ENCODE measurements around the gene FBXL7.

FBXL7 gene

DNA sequence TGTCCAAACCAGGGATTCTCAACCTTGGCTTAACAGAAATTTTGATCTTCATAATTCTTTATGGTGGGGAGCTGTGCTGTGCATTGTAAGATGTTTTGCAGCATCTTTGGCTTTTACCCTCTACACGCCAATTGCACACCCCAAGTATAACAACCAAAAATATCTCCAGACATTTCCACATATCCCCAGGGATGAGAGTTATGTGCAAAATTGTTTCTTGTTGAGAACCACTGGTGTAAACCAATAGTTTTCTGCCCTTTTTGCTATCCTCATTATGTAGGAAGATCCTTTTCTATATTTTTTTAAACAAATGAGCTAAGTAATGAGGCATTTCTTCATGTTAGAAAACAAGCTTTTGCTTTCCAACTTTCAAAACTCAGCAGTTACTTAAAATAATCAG lies 189.9 kb downstream of the FBXL7 start:
- ATAC-seq (ENCODE audit: insufficient read depth, low read depth) (no peak), DNase-seq (no peak)
- Histone ChIP-seq H2AFZ (ENCODE audit: low read depth, low read length) (no peak overlapping the region), H3K9ac (ENCODE audit: low read depth, low read length) (no peak overlapping the region), H3K27me3 (ENCODE audit: insufficient read depth, low read length, poor library complexity) (no peaks in the 10 kb centered on the region), H3K4me1 (ENCODE audit: insufficient read depth, low read length) (no peaks in the 10 kb centered on the region), H3K4me3 (ENCODE audit: low read depth in 1 of 2, low read length in 2 of 2) (no peak overlapping the region), H4K20me1 (ENCODE audit: insufficient read depth, low read length) (no peaks in the 10 kb centered on the region), H3K4me2 (ENCODE audit: insufficient read depth, low read length) (no peak overlapping the region), H3K36me3 (ENCODE audit: insufficient read depth, low read length) (peaks cover 2% of the 10 kb centered on the region; the same call in 1 of the 2 replicates), H3K27ac (ENCODE audit: low read length) (no peak overlapping the region), H3K79me2 (ENCODE audit: insufficient read depth, low read length) (peaks cover 3% of the 10 kb centered on the region; the same call in 1 of the 2 replicates), H3K9me3 (ENCODE audit: insufficient read depth, low read length, severe bottlenecking) (no peaks in the 10 kb centered on the region)
- TF ChIP-seq EZH2 (IDR thresholded peaks at IDR 0.05; ENCODE audit: borderline replicate concordance, low read depth, low read length, severe bottlenecking), result no peak
- TF ChIP-seq, protein P1, sequence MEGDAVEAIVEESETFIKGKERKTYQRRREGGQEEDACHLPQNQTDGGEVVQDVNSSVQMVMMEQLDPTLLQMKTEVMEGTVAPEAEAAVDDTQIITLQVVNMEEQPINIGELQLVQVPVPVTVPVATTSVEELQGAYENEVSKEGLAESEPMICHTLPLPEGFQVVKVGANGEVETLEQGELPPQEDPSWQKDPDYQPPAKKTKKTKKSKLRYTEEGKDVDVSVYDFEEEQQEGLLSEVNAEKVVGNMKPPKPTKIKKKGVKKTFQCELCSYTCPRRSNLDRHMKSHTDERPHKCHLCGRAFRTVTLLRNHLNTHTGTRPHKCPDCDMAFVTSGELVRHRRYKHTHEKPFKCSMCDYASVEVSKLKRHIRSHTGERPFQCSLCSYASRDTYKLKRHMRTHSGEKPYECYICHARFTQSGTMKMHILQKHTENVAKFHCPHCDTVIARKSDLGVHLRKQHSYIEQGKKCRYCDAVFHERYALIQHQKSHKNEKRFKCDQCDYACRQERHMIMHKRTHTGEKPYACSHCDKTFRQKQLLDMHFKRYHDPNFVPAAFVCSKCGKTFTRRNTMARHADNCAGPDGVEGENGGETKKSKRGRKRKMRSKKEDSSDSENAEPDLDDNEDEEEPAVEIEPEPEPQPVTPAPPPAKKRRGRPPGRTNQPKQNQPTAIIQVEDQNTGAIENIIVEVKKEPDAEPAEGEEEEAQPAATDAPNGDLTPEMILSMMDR (IDR thresholded peaks at IDR 0.05; ENCODE audit: borderline replicate concordance, extremely low read depth, low read length, poor library complexity, severe bottlenecking), result no peak

DNA sequence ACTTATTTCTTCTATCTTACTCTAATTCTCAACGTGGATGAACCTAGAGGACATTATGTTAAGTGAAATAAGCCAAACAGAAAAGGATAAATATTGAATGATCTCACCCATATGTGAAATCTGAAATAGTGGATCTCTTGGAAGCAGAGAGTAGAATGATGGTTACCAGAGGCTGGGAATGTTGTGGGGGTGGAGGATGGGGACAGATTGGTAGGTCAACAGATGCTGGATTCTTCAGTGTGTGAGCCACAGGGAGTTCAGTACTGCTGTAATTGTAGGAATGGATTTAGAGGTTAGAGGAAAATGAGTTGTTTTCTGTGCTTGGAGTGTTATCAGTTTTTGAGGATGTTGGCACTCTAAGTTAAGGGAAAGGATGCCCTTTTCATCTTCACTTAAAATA lies 190.6 kb downstream of the FBXL7 start:
- peaks cover 2% of the 10 kb centered on the region; the same call in 1 of the 2 replicates for H3K36me3 ChIP-seq (ENCODE audit: insufficient read depth, low read length)
- H3K27me3 ChIP-seq (ENCODE audit: insufficient read depth, low read length, poor library complexity), result no peaks in the 10 kb centered on the region
- TF ChIP-seq EZH2 (IDR thresholded peaks at IDR 0.05; ENCODE audit: borderline replicate concordance, low read depth, low read length, severe bottlenecking), result no peak
- TF ChIP-seq, protein P1 (IDR thresholded peaks at IDR 0.05; ENCODE audit: borderline replicate concordance, extremely low read depth, low read length, poor library complexity, severe bottlenecking), result no peak
- H3K4me3 ChIP-seq (ENCODE audit: low read depth in 1 of 2, low read length in 2 of 2), result no peak overlapping the region
- no peak overlapping the region for H3K4me2 ChIP-seq (ENCODE audit: insufficient read depth, low read length)
- no peak for ATAC-seq (ENCODE audit: insufficient read depth, low read depth)
- H3K79me2 ChIP-seq (ENCODE audit: insufficient read depth, low read length), result peaks cover 3% of the 10 kb centered on the region; the same call in 1 of the 2 replicates
- no peaks in the 10 kb centered on the region for H4K20me1 ChIP-seq (ENCODE audit: insufficient read depth, low read length)
- no peak overlapping the region for H2AFZ ChIP-seq (ENCODE audit: low read depth, low read length)
- no peaks in the 10 kb centered on the region for H3K9me3 ChIP-seq (ENCODE audit: insufficient read depth, low read length, severe bottlenecking)
- DNase-seq, result no peak
- H3K4me1 ChIP-seq (ENCODE audit: insufficient read depth, low read length), result no peaks in the 10 kb centered on the region
- no peak overlapping the region for H3K9ac ChIP-seq (ENCODE audit: low read depth, low read length)
- no peak overlapping the region for H3K27ac ChIP-seq (ENCODE audit: low read length)

DNA sequence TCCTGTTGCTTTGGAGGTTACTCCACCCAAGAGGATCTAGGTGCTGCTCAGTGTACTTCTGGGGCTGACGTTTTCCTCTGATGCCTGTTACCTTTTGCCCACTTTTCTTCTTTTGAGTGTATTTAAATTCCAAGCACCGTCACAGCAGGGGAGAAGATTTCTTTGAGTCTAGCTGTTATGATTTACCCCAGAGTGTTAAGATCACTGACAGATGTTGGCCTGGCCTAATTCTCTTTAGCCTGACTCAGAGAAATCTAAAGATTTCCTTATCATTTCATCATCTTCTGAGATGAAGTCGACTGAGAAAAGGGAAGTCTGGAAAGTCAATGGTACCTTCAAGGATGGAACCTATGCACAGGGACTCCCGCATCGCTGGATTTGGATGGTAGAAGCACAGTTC lies 191.5 kb downstream of the FBXL7 start:
- Histone ChIP-seq H3K9me3 (ENCODE audit: insufficient read depth, low read length, severe bottlenecking) (no peaks in the 10 kb centered on the region), H3K27ac (ENCODE audit: low read length) (no peak overlapping the region), H3K4me2 (ENCODE audit: insufficient read depth, low read length) (no peak overlapping the region), H2AFZ (ENCODE audit: low read depth, low read length) (no peak overlapping the region), H3K4me1 (ENCODE audit: insufficient read depth, low read length) (no peaks in the 10 kb centered on the region), H3K79me2 (ENCODE audit: insufficient read depth, low read length) (peaks cover 3% of the 10 kb centered on the region; the same call in 1 of the 2 replicates), H3K27me3 (ENCODE audit: insufficient read depth, low read length, poor library complexity) (no peaks in the 10 kb centered on the region), H3K36me3 (ENCODE audit: insufficient read depth, low read length) (peaks cover 2% of the 10 kb centered on the region; the same call in 1 of the 2 replicates), H4K20me1 (ENCODE audit: insufficient read depth, low read length) (no peaks in the 10 kb centered on the region), H3K9ac (ENCODE audit: low read depth, low read length) (no peak overlapping the region), H3K4me3 (ENCODE audit: low read depth in 1 of 2, low read length in 2 of 2) (no peak overlapping the region)
- ATAC-seq (ENCODE audit: insufficient read depth, low read depth), result no peak
- DNase-seq, result no peak
- TF ChIP-seq EZH2 (IDR thresholded peaks at IDR 0.05; ENCODE audit: borderline replicate concordance, low read depth, low read length, severe bottlenecking), result no peak
- TF ChIP-seq, protein P1 (IDR thresholded peaks at IDR 0.05; ENCODE audit: borderline replicate concordance, extremely low read depth, low read length, poor library complexity, severe bottlenecking), result no peak

Data from DND-41 (cell line).